H9 (cell line): ENCODE results near the gene NMRAL1. TPM values are rescaled to one million over a fixed set of nuclear protein-coding genes. Genes with fewer than 3 reads are reported as not detected.

Experiments used
- DNase-seq: peaks from one replicate; pipeline ENCODE4 v3.0.0-alpha.2; 2017
- H2AFZ ChIP-seq: one replicate; pipeline ENCODE4 v1.6.1; 2013; ENCODE audit warnings: mild to moderate bottlenecking, low read length, control low read depth, moderate library complexity
- H2AK5ac ChIP-seq: 2 replicates; pipeline ENCODE4 v1.6.1; 2013; ENCODE audit warnings: low read length, control low read depth, mixed read lengths; ENCODE audit not compliant: insufficient read length
- H2BK120ac ChIP-seq: one replicate; pipeline ENCODE4 v1.6.1; 2013; ENCODE audit warnings: low read depth, mild to moderate bottlenecking, low read length, control low read depth, inconsistent platforms; ENCODE audit not compliant: poor library complexity, severe bottlenecking
- H2BK12ac ChIP-seq: 2 replicates; pipeline ENCODE4 v1.6.1; 2013; ENCODE audit warnings: low read length, control low read depth, mixed read lengths, low read depth; ENCODE audit not compliant: insufficient read length
- H2BK15ac ChIP-seq: 2 replicates; pipeline ENCODE4 v1.6.1; 2013; ENCODE audit warnings: low read depth, low read length, control low read depth
- H2BK20ac ChIP-seq: one replicate; pipeline ENCODE4 v1.6.1; 2013; ENCODE audit warnings: low read depth, mild to moderate bottlenecking, low read length, control low read depth, inconsistent platforms; ENCODE audit not compliant: poor library complexity, severe bottlenecking
- H2BK5ac ChIP-seq: 2 replicates; pipeline ENCODE4 v1.6.1; 2013; ENCODE audit warnings: low read length, control low read depth, mixed read lengths; ENCODE audit not compliant: insufficient read length
- H3K14ac ChIP-seq: 2 replicates; pipeline ENCODE4 v1.6.1; 2013; ENCODE audit warnings: low read length, control low read depth; ENCODE audit not compliant: insufficient read depth
- H3K18ac ChIP-seq: 2 replicates; pipeline ENCODE4 v1.6.1; 2013; ENCODE audit warnings: low read depth, mild to moderate bottlenecking, mixed read lengths, low read length, control low read depth; ENCODE audit not compliant: insufficient read length
- H3K23ac ChIP-seq: 2 replicates; pipeline ENCODE4 v1.6.1; 2013; ENCODE audit warnings: low read length, control low read depth, mixed read lengths, low read depth; ENCODE audit not compliant: insufficient read length
- H3K23me2 ChIP-seq: 2 replicates; pipeline ENCODE4 v1.6.1; 2013; ENCODE audit warnings: low read depth, mild to moderate bottlenecking, mixed read lengths, low read length, control low read depth; ENCODE audit not compliant: insufficient read length, poor library complexity, severe bottlenecking
- H3K27ac ChIP-seq: 2 replicates; pipeline ENCODE4 v1.5.1; 2013; ENCODE audit warnings: low read length, control low read depth, mixed read lengths, low read depth; ENCODE audit not compliant: insufficient read length
- H3K27me3 ChIP-seq: 2 replicates; pipeline ENCODE4 v1.6.1; 2013; ENCODE audit warnings: low read length, control low read depth, inconsistent platforms; ENCODE audit not compliant: insufficient read depth
- H3K4ac ChIP-seq: 2 replicates; pipeline ENCODE4 v1.6.1; 2013; ENCODE audit warnings: low read depth, mild to moderate bottlenecking, control low read depth, inconsistent platforms, low read length, moderate library complexity
- H3K4me1 ChIP-seq: 2 replicates; pipeline ENCODE4 v1.6.1; 2013; ENCODE audit warnings: low read length, control low read depth, inconsistent platforms; ENCODE audit not compliant: insufficient read depth
- H3K4me2 ChIP-seq: 2 replicates; pipeline ENCODE4 v1.6.1; 2013; ENCODE audit warnings: low read length, control low read depth, mixed read lengths; ENCODE audit not compliant: insufficient read length, insufficient read depth
- H3K56ac ChIP-seq: 2 replicates; pipeline ENCODE4 v1.6.1; 2013; ENCODE audit warnings: low read depth, mild to moderate bottlenecking, mixed read lengths, low read length, control low read depth; ENCODE audit not compliant: insufficient read length
- H3K79me1 ChIP-seq: 2 replicates; pipeline ENCODE4 v1.6.1; 2013; ENCODE audit warnings: low read depth, mild to moderate bottlenecking, moderate library complexity, low read length, control low read depth, inconsistent platforms; ENCODE audit not compliant: insufficient read depth, poor library complexity, severe bottlenecking
- H3K79me2 ChIP-seq: 2 replicates; pipeline ENCODE4 v1.6.1; 2013; ENCODE audit warnings: low read length, control low read depth, inconsistent platforms; ENCODE audit not compliant: insufficient read depth
- H3K9ac ChIP-seq: 2 replicates; pipeline ENCODE4 v1.6.1; 2013; ENCODE audit warnings: low read length, control low read depth, mixed read lengths; ENCODE audit not compliant: insufficient read length; ENCODE audit errors: extremely low read depth
- H3K9me3 ChIP-seq: one replicate; pipeline ENCODE4 v1.6.1; 2013; ENCODE audit warnings: low read depth, low read length, inconsistent platforms; ENCODE audit not compliant: control insufficient read depth
- H3T11ph ChIP-seq: one replicate; pipeline ENCODE4 v1.6.1; 2013; ENCODE audit warnings: mild to moderate bottlenecking, low read length, control low read depth, inconsistent platforms
- H4K20me1 ChIP-seq: one replicate; pipeline ENCODE4 v1.6.1; 2013; ENCODE audit not compliant: control insufficient read depth, insufficient read length, insufficient read depth
- H4K5ac ChIP-seq: 2 replicates; pipeline ENCODE4 v1.6.1; 2013; ENCODE audit warnings: low read depth, mild to moderate bottlenecking, mixed read lengths, low read length, control low read depth; ENCODE audit not compliant: insufficient read length
- H4K8ac ChIP-seq: replicated peaks from 2 replicates; pipeline ENCODE4 v1.6.1; 2013; ENCODE audit warnings: low read length, control low read depth, mixed read lengths, low read depth; ENCODE audit not compliant: insufficient read length
- H4K91ac ChIP-seq: 2 replicates; pipeline ENCODE4 v1.6.1; 2013; ENCODE audit warnings: low read depth, mild to moderate bottlenecking, moderate library complexity, mixed read lengths, low read length, control low read depth; ENCODE audit not compliant: insufficient read length
- H3K27ac Mint-ChIP-seq, 3 experiments: 2 replicates in 2 of 3; 3 replicates in 1 of 3; pipeline ENCODE4 v1.8.0; 2020 to 2021; ENCODE audit warnings: mixed read lengths in 3 of 3, mild to moderate bottlenecking in 1 of 3, moderate library complexity in 1 of 3
- H3K27me3 Mint-ChIP-seq: 2 replicates; pipeline ENCODE4 v1.8.0; 2021; ENCODE audit warnings: low read depth, mild to moderate bottlenecking, moderate library complexity, mixed read lengths
- H3K36me3 Mint-ChIP-seq, 3 experiments: 2 replicates in 2 of 3; 3 replicates in 1 of 3; pipeline ENCODE4 v1.8.0; 2020 to 2021; ENCODE audit warnings: low read depth in 3 of 3, mixed read lengths in 3 of 3; ENCODE audit not compliant: insufficient read depth in 1 of 3
- H3K4me1 Mint-ChIP-seq, 2 experiments: 2 replicates each; pipeline ENCODE4 v1.8.0; 2020; ENCODE audit warnings: mixed read lengths in 2 of 2
- H3K4me3 Mint-ChIP-seq, 2 experiments: 2 replicates in 1 of 2; 3 replicates in 1 of 2; pipeline ENCODE4 v1.8.0; 2020 to 2021; ENCODE audit warnings: mild to moderate bottlenecking in 2 of 2, mixed read lengths in 2 of 2, moderate library complexity in 1 of 2
- H3K9me3 Mint-ChIP-seq, 2 experiments: 2 replicates in 1 of 2; 3 replicates in 1 of 2; pipeline ENCODE4 v1.8.0; 2020; ENCODE audit warnings: mild to moderate bottlenecking in 2 of 2, mixed read lengths in 2 of 2, moderate library complexity in 1 of 2
- WGBS: extraction: QIAGEN DNeasy Blood & Tissue Kit; methylation state at CpG from one replicate; pipeline ENCODE4 v1.1.7; 2013; ENCODE audit warnings: missing lambda C conversion rate, low lambda C conversion rate, mixed read lengths; ENCODE audit not compliant: insufficient read length; ENCODE audit errors: extremely low coverage; 5-methylcytosine and 5-hydroxymethylcytosine counted together
- total RNA-seq: library from RNA; stranded (reverse); gene quantifications from 2 replicates; pipeline ENCODE4 v1.2.1, GENCODE V29; 2021
- TF ChIP-seq, protein P1 (sequence below): fragments of 200-600 bp; sonication (generic); conservative IDR thresholded peaks from 3 replicates; pipeline ENCODE4 v1.8.0; 2021; ENCODE audit warnings: antibody characterized with exemption, mild to moderate bottlenecking

Gene NMRAL1
- total RNA-seq, 1 experiment from 2014 or later = 78.9 TPM

DNA sequence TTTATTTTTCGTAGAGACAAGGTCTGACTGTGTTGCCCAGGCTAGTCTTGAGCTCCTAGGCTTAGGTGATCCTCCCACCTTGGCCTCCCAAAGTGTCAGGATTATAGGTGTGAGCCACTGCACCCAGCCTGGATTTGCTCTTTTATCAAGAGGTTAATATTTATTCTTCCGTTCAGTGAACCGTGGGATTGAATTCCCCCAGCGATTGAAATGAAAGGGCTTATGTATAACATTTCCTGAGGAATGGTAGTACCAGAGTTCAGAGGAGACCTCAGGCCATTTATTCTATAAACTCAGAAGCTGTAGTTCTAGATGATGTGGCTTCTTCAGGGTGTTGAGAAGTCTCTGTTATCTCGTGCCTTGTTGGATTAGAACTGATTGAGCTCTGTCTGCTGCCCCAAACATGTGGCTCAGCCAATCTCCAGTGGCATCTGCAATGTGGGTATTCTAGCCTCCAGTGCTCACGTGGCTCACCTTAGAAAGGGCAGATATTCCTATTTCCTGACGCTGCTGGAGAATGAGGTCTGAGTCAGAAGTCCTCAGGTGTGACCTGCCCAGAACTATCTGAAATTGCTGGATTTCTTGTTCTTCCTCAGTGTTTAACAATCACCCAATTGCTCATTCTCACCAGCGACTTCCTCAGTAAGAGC, 24.2 kb upstream of the NMRAL1 start:
- Mint-ChIP-seq H3K4me1 (peaks cover 18 to 39% of the 10 kb centered on the region in 2 experiments), H3K9me3 (no peaks in the 10 kb centered on the region), H3K27me3 (no peaks in the 10 kb centered on the region), H3K36me3 (peaks cover 0 to 3% (median 0%) of the 10 kb centered on the region in 3 experiments; a peak in 2 of 7 replicates), H3K4me3 (no peak overlapping the region), H3K27ac (peak overlapping the region in 1 of 3 experiments; percentile 66; a peak in 1 of 7 replicates)
- no peak overlapping the region for H2BK12ac ChIP-seq
- H3K79me2 ChIP-seq = no peaks in the 10 kb centered on the region
- H3K27ac ChIP-seq = no peak overlapping the region
- no peak overlapping the region for H2AFZ ChIP-seq
- no peak overlapping the region for H2BK120ac ChIP-seq
- TF ChIP-seq, protein P1, sequence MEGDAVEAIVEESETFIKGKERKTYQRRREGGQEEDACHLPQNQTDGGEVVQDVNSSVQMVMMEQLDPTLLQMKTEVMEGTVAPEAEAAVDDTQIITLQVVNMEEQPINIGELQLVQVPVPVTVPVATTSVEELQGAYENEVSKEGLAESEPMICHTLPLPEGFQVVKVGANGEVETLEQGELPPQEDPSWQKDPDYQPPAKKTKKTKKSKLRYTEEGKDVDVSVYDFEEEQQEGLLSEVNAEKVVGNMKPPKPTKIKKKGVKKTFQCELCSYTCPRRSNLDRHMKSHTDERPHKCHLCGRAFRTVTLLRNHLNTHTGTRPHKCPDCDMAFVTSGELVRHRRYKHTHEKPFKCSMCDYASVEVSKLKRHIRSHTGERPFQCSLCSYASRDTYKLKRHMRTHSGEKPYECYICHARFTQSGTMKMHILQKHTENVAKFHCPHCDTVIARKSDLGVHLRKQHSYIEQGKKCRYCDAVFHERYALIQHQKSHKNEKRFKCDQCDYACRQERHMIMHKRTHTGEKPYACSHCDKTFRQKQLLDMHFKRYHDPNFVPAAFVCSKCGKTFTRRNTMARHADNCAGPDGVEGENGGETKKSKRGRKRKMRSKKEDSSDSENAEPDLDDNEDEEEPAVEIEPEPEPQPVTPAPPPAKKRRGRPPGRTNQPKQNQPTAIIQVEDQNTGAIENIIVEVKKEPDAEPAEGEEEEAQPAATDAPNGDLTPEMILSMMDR = no peak
- no peak overlapping the region for H3K4ac ChIP-seq
- no peak overlapping the region for H3K56ac ChIP-seq
- no peak overlapping the region for H2AK5ac ChIP-seq
- no peak overlapping the region for H3K14ac ChIP-seq
- WGBS = no CpG with 5 or more reads among the region's 8 CpGs
- H2BK5ac ChIP-seq = no peak overlapping the region
- H3K27me3 ChIP-seq = no peaks in the 10 kb centered on the region
- no peak overlapping the region for H4K91ac ChIP-seq
- no peaks in the 10 kb centered on the region for H3K4me1 ChIP-seq
- H3K9me3 ChIP-seq = no peaks in the 10 kb centered on the region
- no peak overlapping the region for H3K9ac ChIP-seq
- H3K4me2 ChIP-seq = no peak overlapping the region
- no peak overlapping the region for H4K5ac ChIP-seq
- DNase-seq = no peak
- no peak overlapping the region for H3T11ph ChIP-seq
- H4K20me1 ChIP-seq = no peaks in the 10 kb centered on the region
- H4K8ac ChIP-seq = no peak overlapping the region
- no peak overlapping the region for H2BK15ac ChIP-seq
- H3K79me1 ChIP-seq = no peaks in the 10 kb centered on the region
- H2BK20ac ChIP-seq = no peak overlapping the region
- H3K23ac ChIP-seq = no peak overlapping the region
- no peak overlapping the region for H3K18ac ChIP-seq
- no peaks in the 10 kb centered on the region for H3K23me2 ChIP-seq
